Type B pancreatic cell (in vitro differentiated cells): ENCODE measurements around the gene HOXA6. TPM values are rescaled to one million over a fixed set of nuclear protein-coding genes. Genes with fewer than 3 reads are reported as not detected.

Experiments used
- DNase-seq: peaks from one replicate; pipeline ENCODE4 v3.0.0; 2021; ENCODE audit warnings: mixed read lengths; ENCODE audit not compliant: unreplicated experiment; ENCODE audit errors: extremely low spot score
- H3K27ac Mint-ChIP-seq: 2 replicates; pipeline ENCODE4 v1.8.0; 2021; ENCODE audit warnings: mild to moderate bottlenecking, mixed read lengths
- H3K27me3 Mint-ChIP-seq: 2 replicates; pipeline ENCODE4 v1.8.0; 2021; ENCODE audit warnings: mixed read lengths
- H3K36me3 Mint-ChIP-seq: 2 replicates; pipeline ENCODE4 v1.8.0; 2021; ENCODE audit warnings: mixed read lengths
- H3K4me1 Mint-ChIP-seq: one replicate; pipeline ENCODE4 v1.8.0; 2021; ENCODE audit warnings: mixed read lengths; ENCODE audit not compliant: unreplicated experiment
- H3K4me3 Mint-ChIP-seq: 2 replicates; pipeline ENCODE4 v1.8.0; 2021; ENCODE audit warnings: mild to moderate bottlenecking, mixed read lengths
- H3K9me3 Mint-ChIP-seq: 2 replicates; pipeline ENCODE4 v1.8.0; 2021; ENCODE audit warnings: mixed read lengths
- CTCF ChIP-seq: fragments of 200-600 bp; sonication (generic); conservative IDR thresholded peaks from 2 replicates; pipeline ENCODE4 v1.5.0; 2021; ENCODE audit warnings: antibody characterized with exemption, mild to moderate bottlenecking
- total RNA-seq: library from RNA; stranded (reverse); gene quantifications from 2 replicates; pipeline ENCODE4 v1.2.1, GENCODE V29; 2021; ENCODE audit warnings: low replicate concordance

Gene HOXA6
- total RNA-seq, 1 donor from 2014 or later: 10.9 TPM

DNA sequence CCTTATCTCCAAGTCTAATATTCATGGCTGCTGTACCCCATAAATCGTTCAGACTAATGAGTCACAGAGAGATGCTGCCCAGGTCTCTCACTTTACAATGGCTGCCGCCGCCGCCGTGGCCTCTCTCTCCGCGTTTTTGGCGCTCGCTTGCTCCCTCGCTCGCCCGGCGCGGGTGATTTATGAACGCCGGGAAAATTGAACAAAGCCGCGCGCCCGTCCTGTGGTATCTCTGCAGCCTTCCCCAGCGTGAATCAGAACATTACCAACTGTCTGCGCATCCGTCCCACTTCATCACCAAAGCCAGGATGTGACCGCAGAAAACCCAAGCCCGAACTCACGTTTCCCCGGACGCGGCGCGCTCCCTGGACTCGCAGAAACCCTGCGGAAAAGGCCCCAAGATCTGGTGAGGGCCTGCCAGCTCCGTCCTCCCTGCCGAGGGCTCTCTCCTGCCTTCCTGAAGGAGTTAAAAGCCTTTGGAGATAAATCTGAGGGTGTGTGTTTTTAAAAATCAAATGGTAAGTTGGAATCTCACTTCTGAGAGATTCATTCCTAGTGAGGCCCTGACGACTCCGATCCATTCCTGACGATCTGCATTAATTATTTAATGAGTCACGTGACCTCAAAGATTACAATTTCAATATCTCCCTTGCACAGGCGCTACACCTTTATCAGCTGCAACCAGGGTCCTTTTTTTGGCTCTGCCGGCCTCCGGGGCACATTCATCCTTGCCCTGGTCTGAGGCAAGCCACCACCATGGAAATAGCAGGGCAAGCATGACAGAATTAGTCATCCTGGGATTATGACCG, 23.3 kb downstream of the HOXA6 start:
- Mint-ChIP-seq H3K27ac (peak overlapping the region; percentile 99), H3K4me3 (peak overlapping the region; percentile 91)

DNA sequence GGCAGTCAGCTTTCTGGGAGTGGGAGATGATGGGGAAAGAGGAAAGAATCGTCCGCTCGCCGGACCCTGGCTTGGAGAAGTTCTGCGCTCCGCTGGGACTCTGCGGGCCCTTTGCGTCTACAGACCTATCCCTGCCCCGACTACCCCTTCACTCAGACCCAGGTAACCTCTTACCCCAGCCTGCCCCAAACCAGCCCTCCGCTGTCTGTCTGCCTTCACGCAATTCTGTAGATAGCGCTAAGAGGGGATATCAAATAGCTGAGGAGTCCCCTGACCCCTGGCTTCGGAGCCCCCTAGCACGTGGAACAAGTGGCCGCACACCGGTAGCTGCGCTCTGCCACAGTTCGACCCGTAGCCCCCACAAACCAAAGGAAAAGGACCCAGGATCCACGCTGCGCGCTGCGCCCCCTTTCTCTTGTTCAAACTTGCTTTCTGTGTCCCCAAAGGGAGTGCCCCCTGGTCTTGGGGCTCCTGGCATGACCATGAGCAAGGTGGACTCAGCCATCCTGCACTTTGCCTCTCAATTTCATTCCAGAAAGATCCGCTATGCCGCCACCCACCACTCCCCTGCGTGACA, 24.0 kb downstream of the HOXA6 start:
- H3K4me1 Mint-ChIP-seq: peaks cover 70% of the 10 kb centered on the region
- H3K9me3 Mint-ChIP-seq: no peaks in the 10 kb centered on the region
- H3K4me3 Mint-ChIP-seq: peak overlapping the region; percentile 91
- peaks cover 38% of the 10 kb centered on the region for H3K27me3 Mint-ChIP-seq
- H3K27ac Mint-ChIP-seq: peak overlapping the region; percentile 99
- DNase-seq: peak; percentile 69
- H3K36me3 Mint-ChIP-seq: peaks cover 44% of the 10 kb centered on the region
- no peak for TF ChIP-seq CTCF

More for the DNA sequence above, 23.3 kb downstream of the HOXA6 start:
- Mint-ChIP-seq H3K27me3 (peaks cover 40% of the 10 kb centered on the region), H3K36me3 (peaks cover 46% of the 10 kb centered on the region), H3K9me3 (no peaks in the 10 kb centered on the region), H3K4me1 (peaks cover 71% of the 10 kb centered on the region)
- no peak for TF ChIP-seq CTCF
- peak; percentile 85 for DNase-seq

GRCh38 chr7:27123007-27123476, 24.5 kb downstream of the HOXA6 start:
- DNase-seq: no peak
- peaks cover 36% of the 10 kb centered on the region for H3K27me3 Mint-ChIP-seq
- peak overlapping the region; percentile 99 for H3K27ac Mint-ChIP-seq
- H3K9me3 Mint-ChIP-seq: no peaks in the 10 kb centered on the region
- no peak for TF ChIP-seq CTCF
- peak overlapping the region; percentile 91 for H3K4me3 Mint-ChIP-seq
- H3K4me1 Mint-ChIP-seq: peaks cover 68% of the 10 kb centered on the region
- peaks cover 44% of the 10 kb centered on the region for H3K36me3 Mint-ChIP-seq

DNA sequence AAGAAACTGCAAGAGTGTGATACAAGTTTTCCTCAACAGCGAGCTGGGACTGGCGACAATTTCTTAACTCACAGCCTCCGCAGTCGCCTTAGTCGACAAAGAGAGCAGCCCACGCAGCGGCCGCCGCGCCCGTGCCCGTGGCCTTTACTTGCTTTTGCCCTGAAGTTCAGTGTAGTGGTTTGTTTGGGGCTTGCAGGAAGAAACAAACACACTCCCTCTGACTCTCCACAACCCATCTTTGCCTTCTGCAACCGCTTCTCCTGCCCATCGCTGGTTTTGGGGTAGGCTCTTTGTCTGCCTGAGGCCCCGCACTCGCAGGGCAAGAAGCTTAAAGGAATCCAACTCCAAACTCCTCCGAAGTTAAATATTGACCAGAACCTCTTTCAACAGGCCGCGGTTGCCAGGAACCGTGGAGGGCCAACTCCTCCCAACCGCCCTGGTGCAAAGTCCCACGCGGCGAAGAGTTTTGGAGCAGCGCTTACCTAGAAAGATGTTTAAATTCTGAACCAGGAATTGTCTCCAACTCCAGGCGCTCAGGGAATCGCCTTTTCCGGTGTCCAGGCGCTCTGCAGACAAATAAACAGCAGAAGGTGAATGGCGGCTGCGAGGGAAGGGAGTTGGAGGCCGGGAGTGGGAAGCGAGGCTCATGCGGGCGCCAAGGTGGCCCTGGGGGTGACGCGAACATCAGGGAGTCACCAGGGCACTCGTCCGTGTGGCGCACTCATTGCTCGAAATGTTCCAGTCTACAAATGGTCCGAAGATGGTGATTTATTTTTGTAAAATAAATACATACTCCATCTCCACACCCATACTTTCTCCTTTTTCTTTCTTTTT, 25.3 kb downstream of the HOXA6 start:
- Mint-ChIP-seq H3K4me1 (peaks cover 61% of the 10 kb centered on the region), H3K4me3 (peak overlapping the region; percentile 91), H3K27me3 (peaks cover 38% of the 10 kb centered on the region), H3K27ac (peak overlapping the region; percentile 99), H3K36me3 (peaks cover 45% of the 10 kb centered on the region), H3K9me3 (no peaks in the 10 kb centered on the region)
- no peak for DNase-seq
- no peak for TF ChIP-seq CTCF

DNA sequence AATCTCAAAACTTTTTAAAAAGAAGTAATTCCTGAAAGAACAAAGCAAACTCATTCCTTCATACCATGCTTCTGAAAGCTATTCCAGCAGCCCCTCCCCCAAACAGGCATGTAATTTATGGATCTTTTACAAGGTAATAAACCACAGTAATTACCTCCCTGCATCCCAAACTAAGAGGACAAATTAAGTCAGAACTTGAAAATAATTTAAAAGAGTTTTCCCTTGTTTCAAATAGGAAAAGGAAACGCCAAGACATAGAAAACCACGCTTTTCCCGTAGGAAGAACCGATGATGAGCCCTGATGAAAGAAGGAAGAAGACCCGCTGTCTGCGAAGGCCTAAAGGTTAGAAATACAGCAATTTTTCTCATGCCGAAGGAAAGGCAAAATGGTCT, 25.9 kb downstream of the HOXA6 start:
- Mint-ChIP-seq H3K4me3 (peak overlapping the region; percentile 91), H3K27me3 (peaks cover 38% of the 10 kb centered on the region), H3K4me1 (peaks cover 54% of the 10 kb centered on the region), H3K27ac (peak overlapping the region; percentile 99), H3K36me3 (peaks cover 46% of the 10 kb centered on the region), H3K9me3 (no peaks in the 10 kb centered on the region)
- no peak for TF ChIP-seq CTCF
- DNase-seq: no peak
